Uterus (tissue), 2 donors: ENCODE measurements around the gene TOMM7.

Experiments
- CTCF ChIP-seq, 4 experiments: fragments of 200-600 bp in 2 of 4; fragments of 450-650 bp in 2 of 4; sonication (generic) in 2 of 4; IDR thresholded peaks; one replicate each; pipeline ENCODE4 v1.5.1; 2016 to 2019; ENCODE audit warnings: antibody characterized with exemption in 4 of 4, mild to moderate bottlenecking in 2 of 4, moderate library complexity in 1 of 4
- POLR2A ChIP-seq, 2 donors: fragments of 450-650 bp; IDR thresholded peaks; one replicate each; pipeline ENCODE4 v1.6.1; 2016; ENCODE audit warnings: antibody characterized with exemption in 2 of 2, mild to moderate bottlenecking in 1 of 2, moderate library complexity in 1 of 2

DNA sequence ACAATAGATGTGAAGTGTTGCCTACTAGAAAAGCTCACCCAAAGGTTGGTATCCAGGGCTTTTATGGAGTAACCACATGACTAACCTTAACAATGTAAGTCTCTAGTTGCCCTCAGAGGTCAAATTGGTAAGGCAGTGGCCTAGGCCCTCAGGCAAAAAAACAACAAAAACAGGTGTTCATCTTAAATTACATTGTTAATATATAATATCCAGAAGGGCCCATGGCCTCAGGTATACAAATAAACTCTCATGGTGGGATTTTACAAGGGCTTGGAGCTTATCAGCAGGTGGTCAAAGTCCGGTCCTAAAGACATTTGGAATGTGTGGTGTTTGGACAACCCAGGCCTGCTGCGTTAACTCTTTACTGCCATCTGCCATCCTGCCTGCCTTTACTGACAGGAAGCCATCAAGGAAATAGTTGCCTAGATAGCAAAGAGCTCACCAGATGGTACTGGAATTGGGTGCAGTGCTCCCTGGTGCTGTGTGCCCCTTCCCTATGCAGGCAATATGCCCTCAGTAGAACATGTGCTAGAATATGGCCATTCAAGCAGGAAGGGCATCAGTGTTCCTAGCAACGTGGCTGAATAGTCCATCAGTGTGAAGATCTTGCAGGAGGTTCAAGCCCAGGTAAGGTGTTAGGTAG is 36.2 kb downstream of the TOMM7 start:
- no peak for TF ChIP-seq CTCF (IDR thresholded peaks at IDR 0.05)
- no peak for TF ChIP-seq POLR2A (IDR thresholded peaks at IDR 0.05)
